GM18519 (cell line): ENCODE measurements around the gene HTRA3.

ENCODE experiments used
- ATAC-seq: cut with Tn5 transposase; IDR thresholded peaks from one replicate; pipeline ENCODE4 v1.9.1; 2021; ENCODE audit warnings: mild to moderate bottlenecking, moderate library complexity; ENCODE audit not compliant: unreplicated experiment, low FRiP score

HTRA3 gene

DNA sequence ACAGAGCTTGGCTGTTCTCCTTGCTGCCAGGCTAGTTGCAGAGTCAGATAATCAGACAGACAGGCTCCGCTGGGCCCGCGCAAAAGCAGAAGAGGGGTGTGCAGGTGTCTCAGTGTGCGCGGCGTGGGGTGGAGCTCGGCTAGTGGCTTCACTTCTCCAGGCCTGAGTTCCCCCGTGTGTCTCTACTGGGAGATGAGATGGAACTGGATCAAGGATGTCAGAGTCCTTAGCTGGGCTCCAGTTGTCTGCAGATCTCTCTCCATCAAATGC lies 21.1 kb downstream of the HTRA3 start:
- no peak for ATAC-seq

DNA sequence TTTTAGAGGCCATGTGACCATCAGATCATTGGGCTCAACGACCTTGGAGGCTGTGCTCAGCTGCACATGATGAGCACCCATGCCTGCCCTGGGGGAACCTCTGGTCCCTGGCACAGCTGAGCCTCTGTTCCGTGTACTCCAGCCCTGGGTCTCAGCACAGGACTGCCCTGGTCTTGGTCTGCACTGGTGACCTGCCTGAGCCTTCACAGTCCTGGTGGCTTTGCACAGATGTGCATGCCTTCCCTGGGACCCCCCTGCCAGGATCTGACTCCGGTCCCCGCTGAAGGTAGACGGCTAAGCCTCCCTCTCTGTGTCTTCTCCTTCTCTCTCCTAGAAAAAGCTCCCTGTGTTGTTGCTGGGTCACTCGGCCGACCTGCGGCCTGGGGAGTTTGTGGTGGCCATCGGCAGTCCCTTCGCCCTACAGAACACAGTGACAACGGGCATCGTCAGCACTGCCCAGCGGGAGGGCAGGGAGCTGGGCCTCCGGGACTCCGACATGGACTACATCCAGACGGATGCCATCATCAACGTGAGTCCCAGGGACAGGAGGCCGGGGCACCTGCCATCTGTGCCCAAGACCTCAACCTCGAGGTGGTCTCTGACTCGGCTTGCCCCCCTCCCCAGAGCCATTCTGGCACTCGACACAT lies 21.6 kb downstream of the HTRA3 start:
- ATAC-seq = no peak

DNA sequence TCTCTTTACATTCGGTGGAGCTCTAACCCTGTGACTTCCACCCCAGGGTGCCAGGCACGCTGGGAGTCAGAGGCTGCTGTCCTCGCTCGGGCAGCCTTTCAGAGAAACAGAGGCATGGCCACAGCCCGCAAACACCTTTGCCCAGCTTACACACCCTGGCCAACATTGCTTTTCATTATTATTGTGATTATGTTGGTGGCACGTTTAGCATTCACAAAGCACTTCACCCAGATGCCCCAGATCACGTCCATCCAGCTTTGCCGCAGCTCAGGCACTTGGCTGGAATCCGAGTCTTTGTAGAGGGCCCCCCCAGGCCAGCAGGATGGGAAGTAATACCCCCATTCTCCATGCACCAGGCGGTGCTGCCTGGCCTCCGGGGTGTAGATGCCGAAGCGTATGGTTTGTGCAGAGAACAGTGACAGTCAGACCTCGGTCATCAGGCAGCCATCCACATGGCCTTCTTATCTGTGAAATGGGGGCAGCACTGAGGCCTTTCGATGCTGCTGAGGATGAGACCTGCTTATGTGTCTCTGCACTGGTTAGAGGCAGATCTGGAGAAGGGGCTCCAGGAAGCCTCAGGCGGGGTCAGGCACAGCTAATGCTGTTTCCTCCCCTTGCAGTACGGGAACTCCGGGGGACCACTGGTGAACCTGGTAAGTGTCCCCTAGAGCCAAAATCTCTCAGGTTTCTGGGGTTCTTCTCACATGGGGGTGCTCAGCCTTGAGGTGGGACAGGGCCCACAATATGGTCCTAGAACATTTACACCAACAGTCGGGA lies 22.3 kb downstream of the HTRA3 start:
- ATAC-seq = no peak

DNA sequence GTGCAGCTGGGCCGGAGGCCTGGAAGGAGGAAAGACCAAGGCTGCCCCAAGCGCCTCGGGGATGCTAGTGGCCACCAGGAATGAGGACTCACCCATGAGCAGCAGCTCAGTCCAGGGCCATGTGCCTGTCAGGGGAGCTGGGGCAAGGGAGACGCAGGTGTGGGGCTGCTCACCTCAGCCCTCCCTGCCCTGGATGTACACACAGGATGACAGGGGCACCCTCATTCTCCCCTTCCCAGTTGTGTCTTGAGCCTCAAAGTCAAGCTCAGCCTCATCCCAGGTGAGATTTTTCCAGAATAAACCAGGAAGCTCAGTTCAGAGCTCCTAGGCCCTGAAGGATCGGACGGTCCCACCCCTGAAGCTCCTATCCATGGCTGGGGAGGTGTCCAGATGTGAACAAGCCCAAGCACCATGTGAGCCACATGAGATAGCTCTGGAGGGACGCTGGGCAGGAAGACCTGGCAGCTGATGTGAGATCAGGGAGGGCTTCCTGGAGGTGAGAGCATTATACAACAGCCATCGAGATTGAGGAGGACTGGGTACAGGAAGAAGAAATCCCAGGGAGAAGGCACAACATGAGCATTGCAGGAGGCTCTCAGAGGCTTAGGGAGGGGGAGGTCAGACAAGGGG lies 23.0 kb downstream of the HTRA3 start:
- no peak for ATAC-seq

DNA sequence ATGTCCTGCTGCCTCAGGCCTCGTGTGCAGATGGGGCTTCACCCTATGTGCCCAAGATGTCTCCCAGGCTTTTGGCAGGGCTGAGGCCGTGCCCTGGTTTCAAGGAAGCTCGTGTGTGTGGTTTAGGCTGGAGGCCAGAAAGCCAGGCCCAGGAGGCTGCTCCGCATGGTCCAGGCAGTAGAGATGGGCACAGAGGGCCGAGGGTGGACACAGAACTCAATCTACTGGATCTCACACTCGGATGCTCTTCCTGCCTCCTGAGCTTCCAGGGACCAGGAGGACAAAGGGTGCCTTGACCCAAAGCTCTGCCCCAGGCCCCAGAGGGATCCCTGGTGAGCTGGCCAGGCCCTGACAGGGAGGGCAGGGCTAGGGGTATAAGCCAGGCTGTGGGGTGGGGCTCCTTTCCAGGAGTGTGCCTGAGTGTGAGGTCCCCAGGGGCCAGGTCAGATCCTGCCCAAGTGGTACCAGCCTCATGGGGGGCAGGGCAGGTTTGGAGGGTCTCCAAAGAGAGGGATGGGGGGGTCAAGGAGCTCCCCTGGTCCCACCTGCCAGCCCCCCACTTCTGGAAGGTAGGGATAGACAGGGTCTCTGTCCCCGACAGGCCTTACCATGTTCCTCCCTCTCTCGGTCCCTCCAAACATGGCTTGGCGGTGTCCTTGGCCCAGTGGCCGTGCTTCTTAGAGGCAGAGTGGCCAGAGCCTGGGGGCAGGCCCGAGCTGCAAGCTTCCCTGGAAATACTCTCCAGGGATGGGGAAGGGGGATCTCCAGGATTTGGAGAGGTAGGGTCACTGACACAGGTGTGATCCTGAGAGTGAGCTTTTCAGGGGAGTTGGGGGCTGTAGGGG lies 23.8 kb downstream of the HTRA3 start:
- no peak for ATAC-seq

DNA sequence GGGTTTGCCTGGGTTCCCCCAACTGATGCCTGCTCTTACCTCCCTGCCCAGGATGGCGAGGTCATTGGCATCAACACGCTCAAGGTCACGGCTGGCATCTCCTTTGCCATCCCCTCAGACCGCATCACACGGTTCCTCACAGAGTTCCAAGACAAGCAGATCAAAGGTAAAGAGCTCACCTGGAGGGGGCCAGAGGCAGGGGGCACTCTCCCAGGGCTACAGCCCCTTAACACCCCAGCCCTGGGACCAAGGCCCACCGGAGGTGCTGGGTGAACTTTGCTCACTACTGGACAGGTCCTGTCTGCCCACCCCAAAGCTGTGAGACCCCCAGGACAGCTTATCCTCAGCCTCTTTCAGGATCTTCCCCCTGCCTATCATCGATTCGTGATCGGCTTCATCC lies 24.5 kb downstream of the HTRA3 start:
- no peak for ATAC-seq

DNA sequence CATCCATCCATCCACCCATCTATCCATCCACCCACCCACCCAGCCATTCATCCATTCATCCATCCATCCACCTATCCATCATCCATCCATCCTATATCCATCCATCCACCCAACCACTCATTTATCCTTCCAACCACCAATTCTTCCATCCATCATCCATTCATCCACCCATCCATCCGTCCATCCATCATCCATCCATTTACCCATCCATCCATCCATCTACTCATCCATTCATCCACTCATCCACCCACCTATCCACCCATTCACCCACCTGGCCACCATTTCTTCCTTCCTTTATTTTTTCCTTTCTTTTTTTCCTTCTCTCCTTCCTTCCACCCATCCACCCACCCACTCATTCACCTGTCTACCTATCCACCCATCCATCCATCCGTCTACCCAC lies 25.2 kb downstream of the HTRA3 start:
- ATAC-seq = no peak

DNA sequence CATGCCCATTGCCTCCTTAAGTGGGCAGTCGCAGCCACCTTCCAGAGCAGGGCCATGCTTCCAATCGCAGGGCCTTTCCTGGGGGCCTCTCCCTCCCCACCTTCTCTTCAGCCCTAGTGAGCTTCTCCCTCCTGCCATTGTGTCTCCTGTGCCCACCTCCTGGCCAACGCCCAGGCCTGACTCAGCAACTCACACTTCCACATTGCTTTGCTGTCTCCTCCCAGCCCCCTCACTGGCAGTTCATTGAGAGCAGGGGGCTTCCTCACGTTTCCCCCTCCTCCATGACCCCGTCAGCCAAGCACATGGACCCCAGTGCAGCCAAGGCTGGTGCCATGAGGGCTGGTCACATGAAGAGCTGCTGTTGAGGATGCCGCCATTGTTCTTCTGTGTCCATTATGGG lies 25.9 kb downstream of the HTRA3 start:
- no peak for ATAC-seq

DNA sequence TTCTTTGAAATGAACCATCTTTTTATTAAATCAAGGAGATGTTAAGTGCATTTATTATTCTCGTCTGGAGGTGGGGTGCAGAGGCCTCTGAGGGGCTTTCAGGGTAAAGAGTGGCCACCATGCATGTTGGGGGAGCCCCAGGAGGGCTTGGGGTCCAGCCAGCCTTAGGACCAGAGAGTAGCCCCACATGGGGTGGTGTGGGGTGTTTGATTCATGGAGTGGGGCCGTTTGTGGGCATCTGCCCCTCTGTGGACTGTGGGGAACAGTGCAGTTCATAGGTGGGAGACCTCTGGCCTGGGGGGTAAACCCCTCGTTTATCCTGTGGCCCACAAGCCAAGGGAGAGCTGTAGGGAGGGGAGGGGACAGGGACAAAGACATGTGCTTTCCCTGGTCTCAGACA lies 26.9 kb downstream of the HTRA3 start:
- no peak for ATAC-seq

DNA sequence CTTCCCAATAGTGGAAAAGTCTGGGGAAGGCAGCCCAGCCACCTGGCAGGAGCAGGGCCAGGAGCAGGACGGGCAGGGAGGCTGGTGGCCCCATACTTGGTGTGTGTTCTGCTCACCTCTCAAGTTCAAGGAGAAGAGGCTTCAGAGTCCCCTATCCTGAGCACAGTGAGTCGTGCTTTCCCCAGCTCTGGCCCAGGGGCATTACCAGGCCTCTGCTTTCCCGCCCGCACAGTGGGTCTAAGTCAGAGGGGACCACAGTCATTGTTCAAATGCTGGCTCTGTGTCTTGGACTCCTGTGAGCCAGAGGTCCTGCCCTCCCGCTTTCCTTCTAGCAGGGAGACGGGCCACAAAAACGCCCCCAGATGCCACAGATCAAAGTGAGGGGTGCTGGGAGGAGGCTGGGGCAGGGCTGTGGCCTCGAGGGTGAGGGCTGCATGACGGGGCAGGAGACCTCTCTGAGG lies 27.6 kb downstream of the HTRA3 start:
- no peak for ATAC-seq

DNA sequence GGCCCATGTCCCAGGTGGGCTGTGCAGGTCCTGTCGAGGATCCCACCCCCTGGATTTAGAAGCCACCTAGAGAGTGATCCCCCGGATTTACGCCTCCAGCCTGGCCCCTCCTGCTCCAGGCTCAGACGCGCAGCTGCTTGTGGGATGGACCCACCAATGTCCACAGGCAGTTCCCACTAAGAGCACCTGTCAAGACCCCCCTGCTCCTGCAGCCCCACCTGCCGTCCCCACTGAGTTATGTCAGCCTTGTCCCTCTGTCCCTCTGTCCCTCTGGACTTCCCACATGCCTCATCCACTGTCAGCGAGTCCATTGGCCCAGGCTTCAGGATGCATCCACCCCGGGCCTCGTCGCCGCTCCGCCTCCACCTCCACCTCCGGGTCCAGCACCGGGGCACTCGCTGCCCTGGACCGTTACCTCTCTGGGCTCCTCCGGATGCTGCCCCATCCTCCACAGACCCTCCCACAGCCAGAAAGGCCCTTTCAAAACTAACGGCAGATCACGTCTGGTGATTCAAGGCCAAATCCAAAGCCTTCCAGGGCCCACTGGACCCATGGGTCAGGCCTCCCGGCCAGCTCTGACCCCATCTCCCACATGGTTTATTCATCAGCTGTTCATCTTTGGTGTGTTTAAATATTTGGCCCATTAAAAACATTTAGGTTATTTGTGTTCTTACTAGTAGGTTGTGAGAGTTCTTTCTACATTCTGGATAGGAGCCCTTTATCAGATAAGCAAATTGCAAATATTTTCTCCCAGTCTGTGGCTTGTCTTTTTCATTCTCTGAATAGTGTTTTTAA lies 28.3 kb downstream of the HTRA3 start:
- ATAC-seq = no peak

DNA sequence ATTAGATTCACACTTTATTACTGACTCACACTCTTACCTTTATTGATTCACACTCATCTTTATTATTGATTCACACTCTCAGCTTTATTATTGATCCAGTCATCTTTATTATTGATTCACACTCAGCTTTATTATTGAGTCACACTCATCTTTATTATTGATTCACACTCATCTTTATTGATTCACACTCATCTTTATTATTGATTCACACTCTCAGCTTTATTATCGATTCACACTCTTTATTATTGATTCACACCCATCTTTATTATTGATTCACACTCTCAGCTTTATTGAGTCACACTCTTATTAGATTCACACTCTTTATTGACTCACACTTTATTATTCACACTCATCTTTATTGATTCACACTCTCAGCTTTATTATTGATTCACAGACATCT lies 31.3 kb downstream of the HTRA3 start:
- no peak for ATAC-seq

DNA sequence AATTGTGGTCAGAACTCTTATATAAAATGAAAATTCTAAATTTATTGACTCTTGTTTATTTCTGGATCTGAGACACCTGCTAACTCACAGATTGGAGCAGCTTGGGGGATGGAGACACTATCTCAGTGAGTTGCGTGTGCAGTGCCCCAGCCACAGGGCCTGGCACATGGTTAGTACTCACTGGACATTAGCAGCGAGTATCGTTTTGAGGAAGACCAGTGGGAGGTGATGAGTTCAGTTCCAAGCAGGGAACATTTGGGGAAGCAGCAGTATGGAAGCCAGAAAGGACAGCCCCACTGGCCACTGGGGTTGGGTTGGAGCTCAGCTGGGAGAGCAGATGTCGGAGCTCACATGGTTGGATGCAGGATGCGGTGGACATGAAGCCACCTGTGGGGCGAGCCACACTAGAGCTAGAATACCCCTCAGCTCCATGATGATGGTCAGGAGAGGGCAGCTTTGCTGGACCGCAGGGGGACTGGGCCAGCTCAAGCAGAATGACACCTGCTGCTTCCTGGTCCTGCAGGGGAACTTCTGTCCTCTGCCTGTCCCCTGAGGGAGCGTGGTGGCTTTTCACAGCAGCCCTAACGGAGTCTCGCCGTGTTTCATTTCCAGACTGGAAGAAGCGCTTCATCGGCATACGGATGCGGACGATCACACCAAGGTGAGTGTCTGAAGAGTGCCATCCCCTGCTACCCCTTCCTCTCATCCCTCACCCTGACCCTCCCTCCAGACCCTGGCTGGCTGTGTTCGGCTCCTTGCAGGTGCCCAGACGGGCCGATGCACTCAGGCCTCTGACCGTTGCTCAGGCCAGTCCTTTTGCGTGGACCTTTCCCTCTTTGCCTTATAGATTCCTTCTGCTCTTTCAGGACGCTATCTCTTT lies 32.5 kb downstream of the HTRA3 start:
- no peak for ATAC-seq

DNA sequence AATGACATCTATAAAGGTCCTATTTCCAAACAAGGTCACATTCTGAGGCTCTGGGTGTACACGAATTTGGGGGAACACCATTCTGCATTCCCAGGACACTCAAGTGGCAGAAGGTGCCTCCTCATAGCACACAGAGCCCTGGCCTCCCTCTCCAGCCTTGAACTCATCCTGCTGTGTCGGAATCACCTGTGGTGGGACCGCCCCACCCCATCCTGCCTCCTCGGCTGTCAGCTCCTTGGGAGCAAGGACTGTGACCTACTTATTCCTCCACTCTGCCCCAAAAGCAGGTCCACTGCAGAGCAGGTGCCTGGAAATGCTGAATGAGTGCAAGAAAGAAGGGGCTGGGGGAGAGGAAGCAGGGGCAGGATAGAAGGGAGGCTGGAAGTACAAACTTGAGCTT lies 33.5 kb downstream of the HTRA3 start:
- no peak for ATAC-seq

DNA sequence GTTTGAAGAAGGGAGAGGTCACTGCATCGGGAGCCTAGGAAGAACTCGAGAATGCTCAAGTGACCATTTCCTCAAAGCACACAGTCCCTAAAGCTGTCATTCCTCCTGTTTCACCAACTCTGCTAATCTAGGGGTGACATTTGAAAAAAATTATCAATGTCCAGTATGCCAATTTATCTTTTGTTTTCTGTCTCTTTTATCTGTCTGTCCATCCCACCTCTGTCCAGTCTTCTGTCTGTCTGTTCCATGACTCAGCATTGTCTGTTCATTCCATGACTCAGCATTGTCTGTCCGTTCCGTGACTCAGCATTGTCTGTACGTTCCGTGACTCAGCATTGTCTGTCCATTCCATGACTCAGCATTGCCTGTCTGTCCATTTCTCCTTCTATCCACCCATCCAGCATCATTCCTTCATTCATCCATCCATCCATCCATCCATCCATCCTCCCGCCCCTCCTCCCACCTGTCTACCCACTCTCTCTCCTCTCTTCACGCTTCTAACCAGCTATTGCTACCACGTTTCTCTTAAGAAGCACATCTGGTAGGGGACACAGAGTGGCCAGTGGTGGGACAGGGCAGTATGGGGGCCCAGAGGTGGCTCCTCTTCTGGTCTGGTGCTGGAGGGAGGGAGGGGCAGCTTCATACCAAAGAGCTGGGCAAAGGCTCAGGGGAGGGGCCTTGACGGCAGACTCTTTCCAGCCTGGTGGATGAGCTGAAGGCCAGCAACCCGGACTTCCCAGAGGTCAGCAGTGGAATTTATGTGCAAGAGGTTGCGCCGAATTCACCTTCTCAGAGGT lies 34.1 kb downstream of the HTRA3 start:
- no peak for ATAC-seq

DNA sequence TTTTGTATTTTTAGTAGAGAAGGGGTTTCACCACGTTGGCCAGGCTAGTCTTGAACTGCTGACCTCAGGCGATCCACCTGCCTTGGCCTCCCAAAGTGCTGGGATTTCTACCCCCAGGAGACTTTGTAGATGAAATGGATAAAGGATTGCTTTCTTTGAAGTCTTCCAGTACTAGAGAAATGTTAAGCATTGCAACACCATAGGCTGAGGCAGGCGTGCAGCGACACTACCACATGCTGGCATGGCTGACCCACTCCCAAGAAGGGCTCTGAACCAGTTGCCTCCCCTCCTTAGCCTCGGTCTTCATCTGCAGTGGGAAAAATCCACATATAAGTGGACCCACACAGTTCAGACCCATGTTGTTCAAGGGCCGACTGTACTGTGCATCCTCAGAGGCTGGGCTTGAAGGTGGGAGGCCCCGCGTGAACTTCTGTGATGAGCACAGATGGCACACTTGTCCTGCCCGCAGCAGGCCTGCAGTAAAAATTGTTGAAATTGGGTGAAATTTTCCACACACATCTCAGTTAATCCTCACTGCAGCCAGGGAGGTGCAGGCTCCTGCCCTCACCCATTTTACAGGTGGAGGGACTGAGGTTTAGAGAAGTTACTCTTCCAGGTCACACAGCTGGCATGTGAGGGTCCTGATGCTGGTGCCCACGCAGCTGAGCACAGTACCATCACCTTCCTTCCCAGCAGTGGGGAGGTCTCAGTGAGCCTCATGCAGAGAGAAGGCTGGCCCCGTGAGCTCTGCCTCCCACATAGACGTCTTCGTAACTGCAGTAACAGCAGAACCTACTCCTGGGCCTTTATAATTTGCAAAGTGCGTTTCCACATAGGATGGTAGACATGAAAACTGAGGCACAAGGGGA lies 35.5 kb downstream of the HTRA3 start:
- ATAC-seq = no peak

DNA sequence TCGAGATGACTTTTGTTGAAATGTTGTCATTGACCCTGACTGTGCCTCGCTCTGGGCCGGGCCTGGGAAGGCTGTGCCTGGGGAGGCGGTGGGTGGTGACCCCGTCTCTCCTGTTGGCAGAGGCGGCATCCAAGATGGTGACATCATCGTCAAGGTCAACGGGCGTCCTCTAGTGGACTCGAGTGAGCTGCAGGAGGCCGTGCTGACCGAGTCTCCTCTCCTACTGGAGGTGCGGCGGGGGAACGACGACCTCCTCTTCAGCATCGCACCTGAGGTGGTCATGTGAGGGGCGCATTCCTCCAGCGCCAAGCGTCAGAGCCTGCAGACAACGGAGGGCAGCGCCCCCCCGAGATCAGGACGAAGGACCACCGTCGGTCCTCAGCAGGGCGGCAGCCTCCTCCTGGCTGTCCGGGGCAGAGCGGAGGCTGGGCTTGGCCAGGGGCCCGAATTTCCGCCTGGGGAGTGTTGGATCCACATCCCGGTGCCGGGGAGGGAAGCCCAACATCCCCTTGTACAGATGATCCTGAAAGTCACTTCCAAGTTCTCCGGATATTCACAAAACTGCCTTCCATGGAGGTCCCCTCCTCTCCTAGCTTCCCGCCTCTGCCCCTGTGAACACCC lies 36.4 kb downstream of the HTRA3 start:
- ATAC-seq = no peak
